Right cardiac atrium (tissue), 5 donors: ENCODE measurements around the gene HID1. TPM values are rescaled to one million over a fixed set of nuclear protein-coding genes. Genes with fewer than 3 reads are reported as not detected.
A peak's percentile ranks its signal among the peaks of the same experiment; 100 is the strongest.

Source experiments
- ATAC-seq, 2 donors: fragments of 200-7000 bp; cut with Tn5 transposase; one replicate each; pipeline versions ENCODE4 v1.8.0 to v1.9.1; 2020; ENCODE audit warnings: moderate library complexity in 2 of 2, mild to moderate bottlenecking in 1 of 2
- DNase-seq, 3 donors: peaks; one replicate each; pipeline ENCODE4 v3.0.0-alpha.2; 2020
- H3K27ac ChIP-seq: one replicate; pipeline ENCODE4 v1.5.1; 2013; ENCODE audit warnings: mild to moderate bottlenecking, low read length, control low read depth, moderate library complexity
- H3K27me3 ChIP-seq: one replicate; pipeline ENCODE4 v1.6.1; 2013; ENCODE audit not compliant: control insufficient read depth, insufficient read depth
- H3K4me1 ChIP-seq: one replicate; pipeline ENCODE4 v1.6.1; 2013; ENCODE audit warnings: low read length; ENCODE audit not compliant: control insufficient read depth, insufficient read depth
- H3K4me3 ChIP-seq: one replicate; pipeline ENCODE4 v1.5.1; 2013; ENCODE audit warnings: low read length, control low read depth
- H3K9me3 ChIP-seq: one replicate; pipeline ENCODE4 v1.6.1; 2013; ENCODE audit warnings: low read length; ENCODE audit not compliant: control insufficient read depth
- WGBS: extraction: QIAGEN DNeasy Blood & Tissue Kit; methylation state at CpG from one replicate; pipeline ENCODE4 v1.1.7; 2013; 5-methylcytosine and 5-hydroxymethylcytosine counted together
- intact Hi-C, 4 donors: fragments of 100-400 bp; cut with DNase I; formaldehyde crosslinking; loops; one replicate each; pipeline versions ENCODE4 v1.11.0 to v1.14.0; 2022 to 2023
- polyA plus RNA-seq: library from polyadenylated mRNA; stranded (reverse); fragments of 200-250 nt; gene quantifications from one replicate; pipeline ENCODE4 v1.2.3, GENCODE V29; 2013
- total RNA-seq, 4 donors: library from RNA; stranded (reverse); fragmentation: NEBNext Ultra II Directional; extraction: Animal tissue kit (Norgen Biotek cat#: 25700); gene quantifications; one replicate each; pipeline ENCODE4 v1.2.1, GENCODE V29; 2021
- donor health status: healthy with polysubstance abuse.
- donor health status: DM: no; HTN: yes; CAD: no.
- donor health status: DM: no; HTN: no; CAD: no.
- donor health status: DM: no; HTN: yes; CAD: no; lungs with severe emphysema.
- donor health status: DM: yes; HTN: yes; CAD: no.

Gene HID1
- total and polyA plus RNA-seq, 5 donors, result 6.5 to 12.0 (median 11.5) TPM

- H3K4me3 ChIP-seq, result no peak overlapping the region
- intact Hi-C loops, result no loop called here
- ATAC-seq, result no peak
- H3K27me3 ChIP-seq, result no peaks in the 10 kb centered on the region
- H3K9me3 ChIP-seq, result no peaks in the 10 kb centered on the region
- no peak for DNase-seq
- WGBS, result 91% methylated on average over 14 of the region's 14 CpGs
- H3K27ac ChIP-seq, result no peak overlapping the region
- no peaks in the 10 kb centered on the region for H3K4me1 ChIP-seq
These were observed 25.9 kb downstream of the HID1 start for GRCh38 chr17:74946641-74947040.

- H3K27ac ChIP-seq, result no peak overlapping the region
- 45% methylated on average over 6 of the region's 6 CpGs for WGBS
- intact Hi-C loops, result no loop called here
- H3K4me3 ChIP-seq, result no peak overlapping the region
- H3K9me3 ChIP-seq, result no peaks in the 10 kb centered on the region
- H3K4me1 ChIP-seq, result no peaks in the 10 kb centered on the region
- DNase-seq, result no peak
- ATAC-seq, result no peak
- no peaks in the 10 kb centered on the region for H3K27me3 ChIP-seq
These were observed 27.0 kb downstream of the HID1 start for GRCh38 chr17:74945543-74945942.

DNA sequence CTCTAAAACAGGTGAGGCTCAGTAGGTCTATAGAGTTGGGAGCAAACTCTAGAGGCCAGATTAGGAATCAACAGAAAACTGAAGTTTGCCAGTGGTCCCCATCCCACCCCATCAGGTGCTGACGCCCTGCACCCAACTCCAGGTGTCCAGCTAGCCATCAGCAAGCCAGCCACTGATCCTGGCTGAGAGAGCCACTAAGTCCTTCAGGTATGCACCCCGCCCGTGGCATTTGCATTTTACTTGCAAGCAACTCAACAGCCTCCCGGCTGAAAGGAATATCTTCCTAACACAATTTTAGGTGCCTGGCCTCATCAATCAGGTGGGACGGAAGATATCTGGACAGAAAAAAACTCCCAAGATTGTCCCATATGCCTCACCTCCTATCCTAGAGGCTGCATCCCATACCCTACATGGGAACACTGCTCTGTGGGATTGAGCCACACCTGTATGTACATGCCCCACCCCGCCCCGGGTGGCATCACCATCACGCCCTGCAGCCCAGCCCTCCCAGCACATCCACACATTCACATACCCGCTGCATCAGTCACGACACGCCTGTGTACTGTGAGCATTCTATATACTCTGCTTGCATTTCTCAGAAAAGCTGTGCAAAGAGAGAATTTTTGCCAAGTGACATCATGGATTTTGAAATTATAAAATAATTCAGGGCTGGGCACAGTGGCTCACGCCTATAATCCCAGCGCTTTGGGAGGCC is 28.6 kb downstream of the HID1 start:
- Histone ChIP-seq H3K27ac (no peak overlapping the region), H3K4me1 (no peaks in the 10 kb centered on the region), H3K4me3 (no peak overlapping the region), H3K9me3 (no peaks in the 10 kb centered on the region), H3K27me3 (no peaks in the 10 kb centered on the region)
- DNase-seq (no peak), ATAC-seq (no peak)
- 61% methylated on average over 13 of the region's 13 CpGs for WGBS
- intact Hi-C loops, result no loop called here

GRCh38 chr17:74941128-74941725 is 31.3 kb downstream of the HID1 start:
- intact Hi-C loops, result no loop called here
- no peak for ATAC-seq
- Histone ChIP-seq H3K27ac (no peak overlapping the region), H3K9me3 (no peaks in the 10 kb centered on the region), H3K4me3 (no peak overlapping the region), H3K27me3 (no peaks in the 10 kb centered on the region), H3K4me1 (no peaks in the 10 kb centered on the region)
- DNase-seq, result no peak
- WGBS, result 78% methylated on average over 21 of the region's 21 CpGs

- no peak overlapping the region for H3K27ac ChIP-seq
- intact Hi-C loops, result no loop called here
- H3K27me3 ChIP-seq, result no peaks in the 10 kb centered on the region
- H3K4me1 ChIP-seq, result no peaks in the 10 kb centered on the region
- no peaks in the 10 kb centered on the region for H3K9me3 ChIP-seq
- 47% methylated on average over 8 of the region's 8 CpGs for WGBS
- DNase-seq (no peak), ATAC-seq (no peak)
- no peak overlapping the region for H3K4me3 ChIP-seq
These were observed 33.0 kb downstream of the HID1 start for GRCh38 chr17:74939534-74939933.

- Histone ChIP-seq H3K27me3 (no peaks in the 10 kb centered on the region), H3K4me3 (no peak overlapping the region), H3K9me3 (no peaks in the 10 kb centered on the region), H3K27ac (no peak overlapping the region), H3K4me1 (no peaks in the 10 kb centered on the region)
- WGBS, result 46% methylated on average over 8 of the region's 8 CpGs
- DNase-seq (no peak), ATAC-seq (no peak)
- intact Hi-C loops, result no loop called here
These were observed 34.2 kb downstream of the HID1 start for GRCh38 chr17:74938194-74938950.

- intact Hi-C loops, result no loop called here
- Histone ChIP-seq H3K4me3 (no peak overlapping the region), H3K27me3 (no peaks in the 10 kb centered on the region), H3K9me3 (no peaks in the 10 kb centered on the region), H3K27ac (no peak overlapping the region), H3K4me1 (no peaks in the 10 kb centered on the region)
- 51% methylated on average over 11 of the region's 11 CpGs for WGBS
- DNase-seq, result no peak
- ATAC-seq, result no peak
These were observed 35.2 kb downstream of the HID1 start for GRCh38 chr17:74937064-74938051.

GRCh38 chr17:74936470-74936799 is 36.1 kb downstream of the HID1 start:
- ATAC-seq, result no peak
- Histone ChIP-seq H3K4me3 (no peak overlapping the region), H3K9me3 (no peaks in the 10 kb centered on the region), H3K4me1 (no peaks in the 10 kb centered on the region), H3K27ac (no peak overlapping the region), H3K27me3 (no peaks in the 10 kb centered on the region)
- intact Hi-C loops, result no loop called here
- no peak for DNase-seq
- WGBS, result 14% methylated on average over 12 of the region's 12 CpGs

GRCh38 chr17:74935585-74936469 is 36.7 kb downstream of the HID1 start, which contains the start of gene OTOP3:
Gene OTOP3 (plus strand): TSS chr17:74935898. CDS start chr17:74935922, 24 bp downstream.
- DNase-seq (peak in 1 of 3 donors; percentile 47), ATAC-seq (peak in 1 of 2 donors; percentile 41)
- H3K27me3 ChIP-seq, result no peaks in the 10 kb centered on the region
- H3K4me1 ChIP-seq, result no peaks in the 10 kb centered on the region
- 4% methylated on average over 78 of the region's 78 CpGs for WGBS
- H3K4me3 ChIP-seq, result no peak within 1 kb of the TSS
- H3K9me3 ChIP-seq, result no peaks in the 10 kb centered on the region
- H3K27ac ChIP-seq, result no peak within 1 kb of the TSS
- intact Hi-C loops, result no loop called here

GRCh38 chr17:74935048-74935447 is 37.5 kb downstream of the HID1 start:
- ATAC-seq, result no peak
- Histone ChIP-seq H3K27ac (no peak overlapping the region), H3K4me1 (no peaks in the 10 kb centered on the region), H3K9me3 (no peaks in the 10 kb centered on the region), H3K27me3 (no peaks in the 10 kb centered on the region), H3K4me3 (no peak overlapping the region)
- WGBS, result 54% methylated on average over 3 of the region's 3 CpGs
- DNase-seq, result no peak
- intact Hi-C loops, result no loop called here
